Activated gamma-delta T cell (primary cell): ENCODE results near the gene HOXA6.

Source experiments
- DNase-seq: peaks from one replicate; lab custom pipeline; 2025; lab: John Stamatoyannopoulos, UW

HOXA6 gene

GRCh38 chr7:27149842-27150567 is 2.4 kb upstream of the HOXA6 start:
- DNase-seq, result no peak

DNA sequence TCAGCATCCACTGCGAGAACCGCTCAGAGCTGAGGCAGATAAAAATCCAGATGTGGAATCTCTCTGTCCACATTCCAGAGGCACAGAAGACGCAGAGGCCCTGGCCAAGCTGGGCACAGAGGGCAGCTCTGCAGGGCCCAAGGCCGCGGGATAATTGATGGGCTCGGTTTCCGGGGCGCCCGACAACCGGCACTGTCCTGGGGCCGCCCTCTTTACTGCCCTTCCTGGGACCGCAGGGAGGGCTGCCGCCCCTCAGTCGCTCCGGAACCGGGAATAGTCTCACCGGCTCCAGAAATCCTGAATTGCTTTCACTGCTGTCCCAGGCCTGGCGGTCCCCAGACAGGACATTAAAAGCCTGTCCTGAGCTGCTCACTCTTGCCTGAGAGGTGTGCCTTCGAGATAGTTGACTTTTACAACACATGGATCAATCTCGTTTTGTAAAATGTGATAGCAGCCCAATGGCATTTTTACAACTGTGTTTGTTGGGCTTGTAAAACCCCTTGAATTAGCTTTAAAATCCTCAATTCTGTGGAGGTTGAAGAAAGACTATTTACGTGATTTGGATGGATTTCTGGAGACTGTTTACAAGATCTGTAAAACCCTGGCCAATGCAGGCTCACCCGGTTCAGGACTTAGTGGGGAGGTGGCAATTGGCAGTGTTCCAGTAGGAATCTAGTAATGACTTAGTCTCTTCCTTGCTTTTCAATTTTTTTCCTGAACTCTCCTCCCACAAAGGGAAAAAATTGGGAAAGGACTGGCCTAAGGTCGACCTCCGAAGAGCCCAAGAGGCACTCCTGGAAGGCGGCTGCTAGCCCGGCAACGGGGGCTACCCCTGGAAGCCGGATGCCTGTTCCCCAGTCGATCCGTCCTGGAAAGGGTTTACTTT is 1.4 kb upstream of the HOXA6 start:
- no peak for DNase-seq

DNA sequence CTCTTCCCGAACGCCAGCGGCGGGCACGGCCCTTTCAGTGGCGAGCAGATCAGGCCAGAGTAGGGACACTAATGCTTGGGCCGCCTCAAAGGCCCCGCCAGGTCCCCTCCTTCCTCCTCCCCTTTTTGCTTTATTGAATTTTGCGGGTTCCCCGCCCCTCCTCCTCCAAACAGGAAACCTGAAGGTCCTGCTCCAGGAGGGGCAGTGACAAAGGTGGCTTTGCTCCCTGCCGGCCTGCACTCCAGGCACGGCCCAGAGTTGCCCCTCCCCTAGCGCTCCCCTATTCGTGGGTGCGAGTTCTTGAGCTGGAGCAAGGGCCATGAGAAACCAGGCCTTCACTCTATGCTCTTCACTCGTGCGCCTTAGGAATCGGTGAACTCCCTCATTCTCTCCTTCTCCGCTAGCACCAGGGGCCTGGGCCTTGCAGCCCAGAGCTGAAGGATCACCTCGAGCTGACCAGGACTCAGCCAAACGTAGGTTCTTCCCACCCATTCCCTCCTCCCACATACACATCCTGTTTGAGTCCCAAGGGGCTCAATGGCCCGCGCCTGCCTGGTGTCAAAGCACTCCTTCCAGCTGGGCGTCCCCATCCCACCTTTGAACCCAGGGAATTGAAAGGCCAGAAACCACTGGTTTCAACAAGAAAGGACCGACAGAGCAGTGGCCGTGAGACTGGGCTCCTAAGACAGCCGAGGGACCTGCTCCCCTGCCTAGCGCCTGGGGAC is 619 bp upstream of the HOXA6 start:
- no peak for DNase-seq

- DNase-seq, result no peak
Measured at GRCh38 chr7:27146491-27147198, 929 bp downstream of the HOXA6 start.

GRCh38 chr7:27145914-27146412 is 1.6 kb downstream of the HOXA6 start:
- DNase-seq, result no peak

- no peak for DNase-seq
Measured at GRCh38 chr7:27145165-27145913, 2.2 kb downstream of the HOXA6 start.

- DNase-seq, result no peak
Measured at GRCh38 chr7:27144781-27145164, 2.8 kb downstream of the HOXA6 start.

DNA sequence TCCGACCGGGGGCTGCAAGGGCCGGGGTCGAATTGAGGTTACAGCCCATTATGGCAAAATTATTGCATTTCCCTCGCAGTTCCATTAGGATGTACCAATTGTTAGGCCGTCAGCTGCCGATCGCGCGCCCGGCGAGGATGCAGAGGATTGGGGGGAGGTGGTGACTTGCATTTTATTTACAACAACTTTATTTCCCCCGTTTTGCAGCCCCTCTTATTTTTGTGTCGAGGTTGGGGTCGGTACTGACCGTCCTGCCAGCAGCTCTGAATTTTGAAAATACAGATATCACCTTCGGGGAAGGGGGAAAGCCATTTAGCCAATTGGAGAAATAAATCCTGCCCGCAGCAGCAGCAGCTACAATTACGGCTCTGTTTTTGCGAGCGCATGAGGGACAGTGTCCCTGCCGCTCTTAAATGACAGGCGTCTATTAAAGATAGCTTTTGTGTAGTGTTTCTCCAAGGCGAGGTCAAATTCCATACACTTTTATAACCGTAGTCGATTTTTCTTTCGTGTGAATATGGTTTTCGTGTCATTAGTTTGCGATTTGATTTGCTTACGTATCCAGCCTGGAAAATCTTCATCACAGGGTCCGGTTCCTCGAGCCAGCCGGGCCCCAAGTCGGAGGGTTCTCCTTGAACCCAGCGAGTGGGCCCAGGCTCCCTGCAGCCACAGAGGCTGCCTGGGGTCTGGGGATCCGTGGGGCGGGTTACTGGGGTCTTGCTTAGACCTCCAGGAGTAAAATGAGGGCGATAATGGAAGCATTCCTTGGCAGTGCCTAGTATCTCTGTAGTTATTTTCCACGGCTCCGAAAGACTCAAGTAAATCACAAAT is 3.4 kb downstream of the HOXA6 start:
- DNase-seq, result no peak

GRCh38 chr7:27143023-27143949 is 4.3 kb downstream of the HOXA6 start, which contains the start of gene HOXA5:
HOXA5 (minus strand) TSS chr7:27143681; CDS start chr7:27143607, 74 bp downstream.
- no peak for DNase-seq

DNA sequence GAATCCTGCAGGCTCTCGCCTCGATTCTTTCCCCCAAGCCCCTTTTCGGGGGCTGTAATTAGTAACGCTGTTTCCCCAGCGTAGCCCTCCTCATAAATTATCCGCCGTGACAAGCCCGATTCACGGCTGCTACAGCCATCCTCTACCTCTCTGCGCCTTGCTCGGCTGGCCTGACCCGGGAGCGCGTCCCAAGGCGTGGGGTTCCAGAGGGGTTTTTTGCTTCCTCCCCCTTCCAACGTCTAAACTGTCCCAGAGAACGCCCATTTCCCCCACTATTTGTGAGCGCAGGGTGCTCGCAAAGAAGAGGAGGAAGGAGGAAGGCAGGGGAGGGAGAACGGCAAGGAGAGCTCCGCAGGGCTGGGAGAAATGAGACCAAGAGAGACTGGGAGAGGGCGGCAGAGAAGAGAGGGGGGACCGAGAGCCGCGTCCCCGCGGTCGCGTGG is 5.0 kb downstream of the HOXA6 start:
- no peak for DNase-seq

GRCh38 chr7:27141923-27142579 is 5.5 kb downstream of the HOXA6 start:
- no peak for DNase-seq

DNA sequence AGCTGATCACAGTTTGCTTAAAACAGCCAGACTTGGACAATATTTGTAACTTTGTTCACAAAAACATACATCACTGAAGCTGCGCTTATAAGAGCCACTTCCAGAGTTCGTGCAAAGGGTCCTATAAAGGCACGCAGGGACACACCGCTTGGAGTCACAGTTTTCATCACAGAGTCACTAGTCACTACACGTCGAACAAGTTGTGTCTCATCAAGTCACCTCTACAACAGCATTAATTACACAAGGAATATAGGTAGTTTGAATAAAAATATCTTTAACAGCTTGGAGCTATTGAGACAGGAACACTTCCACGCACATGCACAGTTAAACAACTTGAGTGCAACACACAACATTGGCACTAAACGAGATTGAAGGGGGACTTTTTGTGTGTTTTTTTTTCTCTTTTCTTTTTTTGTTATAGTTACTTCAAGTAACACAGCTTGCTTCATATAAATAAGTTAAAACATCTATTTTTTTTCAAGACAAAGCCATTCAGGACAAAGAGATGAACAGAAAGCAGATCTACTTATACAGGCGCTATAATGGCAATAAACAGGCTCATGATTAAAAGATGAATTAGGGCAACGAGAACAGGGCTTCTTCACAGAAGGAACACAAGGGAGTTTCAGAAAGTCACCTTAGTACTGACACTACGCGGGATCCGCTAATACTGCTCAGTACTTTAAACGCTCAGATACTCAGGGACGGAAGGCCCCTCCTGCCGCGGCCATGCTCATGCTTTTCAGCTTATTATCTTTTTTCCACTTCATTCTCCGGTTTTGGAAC is 6.2 kb downstream of the HOXA6 start:
- DNase-seq, result no peak

- no peak for DNase-seq
Measured at GRCh38 chr7:27140126-27140857, 7.3 kb downstream of the HOXA6 start.

DNA sequence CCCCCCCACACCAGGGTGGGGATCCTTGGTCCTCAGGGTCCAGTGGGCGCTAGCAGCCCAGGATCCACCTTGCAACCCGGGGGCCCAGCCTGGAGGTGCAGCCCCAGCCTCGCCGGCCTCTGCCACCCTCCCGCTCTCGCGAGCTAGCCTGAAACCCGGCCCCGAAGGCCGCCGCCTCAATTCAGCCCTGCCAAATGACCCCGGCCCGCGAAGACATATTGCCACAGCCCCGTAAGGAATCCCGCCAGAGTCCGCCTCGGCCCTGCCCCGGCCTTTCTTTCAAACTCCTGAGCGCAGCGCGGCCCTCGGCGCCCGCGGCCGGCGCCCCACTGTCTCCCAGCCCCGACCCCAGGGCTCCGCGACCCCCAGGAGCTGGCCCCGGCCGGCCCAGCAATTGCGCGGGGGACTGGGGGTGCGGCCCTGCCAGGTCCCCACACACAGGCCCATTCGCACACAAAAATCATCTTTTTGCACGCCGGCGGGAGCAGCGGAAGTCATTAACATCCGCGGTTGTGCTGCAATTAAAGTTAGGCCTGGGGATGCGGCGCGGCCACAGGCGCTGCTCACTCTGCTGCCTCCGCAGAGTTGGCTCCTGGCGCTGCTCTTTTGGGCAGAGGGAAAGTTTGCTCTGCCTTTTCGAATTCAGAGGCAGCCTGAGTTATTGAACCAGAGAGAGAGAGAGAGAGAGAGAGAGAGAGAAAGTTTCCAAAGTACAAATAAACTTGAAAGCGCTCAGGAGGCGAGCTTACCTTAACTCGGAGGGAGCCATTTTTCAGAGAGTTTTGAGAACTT is 8.0 kb downstream of the HOXA6 start:
- no peak for DNase-seq

DNA sequence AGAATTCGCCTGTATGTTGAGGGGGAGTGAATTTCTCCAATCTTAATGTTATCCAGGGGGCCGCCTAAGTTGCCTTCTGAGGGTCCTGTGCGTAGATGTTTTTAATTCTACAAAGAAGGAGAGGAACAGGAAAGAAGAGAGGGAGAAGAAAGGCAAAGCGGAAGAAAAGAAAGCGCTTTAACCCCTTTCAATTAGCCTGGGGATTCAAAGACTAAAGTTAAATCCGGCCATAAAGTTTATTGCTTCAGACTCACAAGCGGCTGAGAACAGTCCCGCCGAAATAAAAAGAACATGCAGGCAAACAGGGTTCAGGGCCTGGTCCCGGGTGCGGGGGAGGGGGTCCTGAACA is 8.6 kb downstream of the HOXA6 start:
- no peak for DNase-seq

- DNase-seq, result no peak
Measured at GRCh38 chr7:27138472-27138871, 9.1 kb downstream of the HOXA6 start.
